Measurements from ENCODE around the gene MYRIP.

The MYRIP gene

GRCh38 chr3:39911465-39912309 is 102.3 kb downstream of the MYRIP start:
- peak; percentile 5 for DNase-seq
- no peak for TF ChIP-seq CTCF (IDR thresholded peaks at IDR 0.05)
- peaks cover 12% of the 10 kb centered on the region for H3K4me1 Mint-ChIP-seq
- H3K9me3 Mint-ChIP-seq, result no peaks in the 10 kb centered on the region
- no peak overlapping the region for H3K4me3 Mint-ChIP-seq
- no peaks in the 10 kb centered on the region for H3K27me3 Mint-ChIP-seq (ENCODE audit: low read depth, poor library complexity)
- H3K27ac Mint-ChIP-seq, result no peak overlapping the region
- no peaks in the 10 kb centered on the region for H3K36me3 Mint-ChIP-seq (ENCODE audit: low read depth)

- no peak overlapping the region for H3K27ac Mint-ChIP-seq
- TF ChIP-seq CTCF (IDR thresholded peaks at IDR 0.05), result no peak
- no peak overlapping the region for H3K4me3 Mint-ChIP-seq
- H3K4me1 Mint-ChIP-seq, result peaks cover 12% of the 10 kb centered on the region
- no peaks in the 10 kb centered on the region for H3K9me3 Mint-ChIP-seq
- DNase-seq, result no peak
- no peaks in the 10 kb centered on the region for H3K27me3 Mint-ChIP-seq (ENCODE audit: low read depth, poor library complexity)
- H3K36me3 Mint-ChIP-seq (ENCODE audit: low read depth), result no peaks in the 10 kb centered on the region
Observed at GRCh38 chr3:39915027-39915426, 105.6 kb downstream of the MYRIP start.

GRCh38 chr3:39917065-39917773 is 107.8 kb downstream of the MYRIP start:
- no peak for DNase-seq
- no peak for TF ChIP-seq CTCF (IDR thresholded peaks at IDR 0.05)
- Mint-ChIP-seq H3K4me1 (peaks cover 1% of the 10 kb centered on the region), H3K27me3 (ENCODE audit: low read depth, poor library complexity) (no peaks in the 10 kb centered on the region), H3K27ac (no peak overlapping the region), H3K36me3 (ENCODE audit: low read depth) (no peaks in the 10 kb centered on the region), H3K4me3 (no peak overlapping the region), H3K9me3 (no peaks in the 10 kb centered on the region)

GRCh38 chr3:39919281-39919680 is 109.9 kb downstream of the MYRIP start:
- TF ChIP-seq CTCF (IDR thresholded peaks at IDR 0.05), result no peak
- Mint-ChIP-seq H3K4me1 (peaks cover 4% of the 10 kb centered on the region), H3K36me3 (ENCODE audit: low read depth) (no peaks in the 10 kb centered on the region), H3K27me3 (ENCODE audit: low read depth, poor library complexity) (no peaks in the 10 kb centered on the region), H3K27ac (no peak overlapping the region), H3K4me3 (no peak overlapping the region), H3K9me3 (no peaks in the 10 kb centered on the region)
- no peak for DNase-seq

- Mint-ChIP-seq H3K9me3 (no peaks in the 10 kb centered on the region), H3K4me3 (no peak overlapping the region), H3K36me3 (ENCODE audit: low read depth) (no peaks in the 10 kb centered on the region), H3K4me1 (peaks cover 4% of the 10 kb centered on the region), H3K27me3 (ENCODE audit: low read depth, poor library complexity) (no peaks in the 10 kb centered on the region), H3K27ac (no peak overlapping the region)
- TF ChIP-seq CTCF (IDR thresholded peaks at IDR 0.05), result no peak
- no peak for DNase-seq
Observed at GRCh38 chr3:39920271-39920670, 110.9 kb downstream of the MYRIP start.

All from nephron progenitor cell (in vitro differentiated cells).